A673 (cell line): ENCODE results near the gene CCDC6. TPM values are rescaled to one million over a fixed set of nuclear protein-coding genes. Genes with fewer than 3 reads are reported as not detected.

Source experiments
- BruUV-seq: library from RNA; stranded (reverse); fragments of 400-500 nt; replicated peaks from 2 replicates; lab custom pipeline; 2021; lab: Mats Ljungman, UMichigan
- CTCF ChIA-PET: fragments of 300-600 bp; sonication (Branson Sonifier 250); formaldehyde crosslinking; loops from one replicate; lab custom pipeline; 2022; ENCODE audit warnings: antibody characterized with exemption; lab: Charles Lee
- POLR2A ChIA-PET: fragments of 300-600 bp; sonication (Branson Sonifier 250); formaldehyde crosslinking; loops from one replicate; lab custom pipeline; 2022; ENCODE audit warnings: antibody characterized with exemption; ENCODE audit not compliant: low non-redundant PET; lab: Charles Lee
- DNase-seq: peaks from one replicate; pipeline ENCODE4 v3.0.0-alpha.2; 2015; ENCODE audit warnings: low spot score
- H3K27ac ChIP-seq: fragments of 200-600 bp; sonication (generic); 2 replicates; pipeline ENCODE4 v1.5.1; 2016; ENCODE audit warnings: mixed run types, low read depth, mild to moderate bottlenecking, mixed read lengths, antibody characterized with exemption, low read length; ENCODE audit not compliant: poor library complexity, severe bottlenecking
- H3K27me3 ChIP-seq: fragments of 200-600 bp; sonication (generic); replicated peaks from 2 replicates; pipeline ENCODE4 v1.6.1; 2017; ENCODE audit warnings: mixed run types, low read depth, mild to moderate bottlenecking, mixed read lengths, antibody characterized with exemption, low read length; ENCODE audit not compliant: insufficient read depth, poor library complexity
- H3K36me3 ChIP-seq: fragments of 200-600 bp; sonication (generic); 2 replicates; pipeline ENCODE4 v1.6.1; 2016; ENCODE audit warnings: mixed run types, mild to moderate bottlenecking, mixed read lengths, antibody characterized with exemption, low read length; ENCODE audit not compliant: insufficient read depth, poor library complexity, severe bottlenecking
- H3K4me1 ChIP-seq: fragments of 200-600 bp; sonication (generic); 2 replicates; pipeline ENCODE4 v1.6.1; 2017; ENCODE audit warnings: mixed run types, mild to moderate bottlenecking, mixed read lengths, antibody characterized with exemption, low read length; ENCODE audit not compliant: insufficient read depth, poor library complexity, severe bottlenecking
- H3K4me3 ChIP-seq: fragments of 200-600 bp; sonication (generic); 2 replicates; pipeline ENCODE4 v1.5.1; 2016; ENCODE audit warnings: low read depth, mixed run types, mild to moderate bottlenecking, mixed read lengths, low read length; ENCODE audit not compliant: poor library complexity, severe bottlenecking
- H3K9me3 ChIP-seq: fragments of 200-600 bp; sonication (generic); 2 replicates; pipeline ENCODE4 v1.6.1; 2016; ENCODE audit warnings: mixed run types, low read depth, mild to moderate bottlenecking, mixed read lengths, antibody characterized with exemption, low read length; ENCODE audit not compliant: poor library complexity, severe bottlenecking
- CTCF ChIP-seq: fragments of 300-800, 200-600 bp; sonication (generic); conservative IDR thresholded peaks from 2 replicates; pipeline ENCODE4 v1.5.1; 2017; ENCODE audit warnings: low read depth, mild to moderate bottlenecking, antibody characterized with exemption, low read length, moderate library complexity, mixed read lengths
- EZH2 ChIP-seq: fragments of 200-600 bp; sonication (generic); IDR thresholded peaks from 2 replicates; pipeline ENCODE4 v1.6.1; 2017; ENCODE audit warnings: borderline replicate concordance, low read depth, mild to moderate bottlenecking, mixed read lengths, antibody characterized with exemption, low read length; ENCODE audit not compliant: poor library complexity, severe bottlenecking
- intact Hi-C: fragments of 100-400 bp; cut with micrococcal nuclease; formaldehyde crosslinking; loops from one replicate; pipeline ENCODE4 v1.10.0; 2022; ENCODE audit not compliant: unreplicated experiment
- total RNA-seq: library from RNA; stranded (reverse); gene quantifications from 2 replicates; pipeline ENCODE4 v1.2.3, GENCODE V29; 2021

CCDC6 gene
- total RNA-seq, 1 experiment from 2014 or later, result 28.1 TPM

GRCh38 chr10:59905066-59905730 is 1.2 kb downstream of the CCDC6 start:
- CTCF ChIA-PET, result no interaction called here
- H3K27ac ChIP-seq, result peak overlapping the region; percentile 85
- peak overlapping the region; percentile 97 for H3K4me3 ChIP-seq
- POLR2A ChIA-PET, result no interaction called here
- intact Hi-C loops, result loop anchor here (5.0 kb wide), 2 partner anchors 98 to 278 kb away; no protein-coding TSS in a partner anchor
- H3K36me3 ChIP-seq, result no peaks in the 10 kb centered on the region
- no peaks in the 10 kb centered on the region for H3K9me3 ChIP-seq
- H3K4me1 ChIP-seq, result peaks cover 17% of the 10 kb centered on the region
- no TSS peak for BruUV-seq
- no peak for TF ChIP-seq EZH2
- TF ChIP-seq CTCF, result no peak
- DNase-seq, result no peak
- no peaks in the 10 kb centered on the region for H3K27me3 ChIP-seq

GRCh38 chr10:59904426-59905065 is 1.8 kb downstream of the CCDC6 start:
- ChIA-PET CTCF (no interaction called here), POLR2A (no interaction called here)
- Histone ChIP-seq H3K4me3 (peak overlapping the region; percentile 97), H3K9me3 (no peaks in the 10 kb centered on the region), H3K36me3 (no peaks in the 10 kb centered on the region), H3K27me3 (no peaks in the 10 kb centered on the region), H3K27ac (no peak overlapping the region), H3K4me1 (peaks cover 17% of the 10 kb centered on the region)
- no TSS peak for BruUV-seq
- intact Hi-C loops, result loop anchor here (5.0 kb wide), 2 partner anchors 97 to 277 kb away; no protein-coding TSS in a partner anchor
- TF ChIP-seq CTCF (no peak), EZH2 (no peak)
- no peak for DNase-seq

GRCh38 chr10:59903871-59904270 is 2.5 kb downstream of the CCDC6 start:
- H3K36me3 ChIP-seq, result no peaks in the 10 kb centered on the region
- POLR2A ChIA-PET, result no interaction called here
- no peak for TF ChIP-seq CTCF
- H3K4me3 ChIP-seq, result no peak overlapping the region
- H3K27me3 ChIP-seq, result no peaks in the 10 kb centered on the region
- H3K4me1 ChIP-seq, result peaks cover 16% of the 10 kb centered on the region
- no peaks in the 10 kb centered on the region for H3K9me3 ChIP-seq
- H3K27ac ChIP-seq, result no peak overlapping the region
- intact Hi-C loops, result no loop called here
- DNase-seq, result no peak
- BruUV-seq, result TSS peak; percentile 33
- CTCF ChIA-PET, result no interaction called here
